IPS-NIHi7 (cell line): ENCODE measurements around the gene TSPAN32.

Experiments
- DNase-seq: peaks from one replicate; pipeline ENCODE4 v3.0.0; 2012; ENCODE audit warnings: mixed read lengths; ENCODE audit errors: extremely low spot score

The TSPAN32 gene

GRCh38 chr11:2303627-2304505, 2.1 kb downstream of the TSPAN32 start:
- no peak for DNase-seq

- no peak for DNase-seq
Measured at GRCh38 chr11:2304506-2305139, 2.8 kb downstream of the TSPAN32 start.

GRCh38 chr11:2305140-2305778, 3.4 kb downstream of the TSPAN32 start:
- DNase-seq: peak; percentile 86

- DNase-seq: no peak
Measured at GRCh38 chr11:2305788-2306451, 4.1 kb downstream of the TSPAN32 start.

GRCh38 chr11:2306452-2306823, 4.6 kb downstream of the TSPAN32 start:
- DNase-seq: no peak

GRCh38 chr11:2306877-2307500, 5.2 kb downstream of the TSPAN32 start:
- DNase-seq: no peak

GRCh38 chr11:2307501-2308331, 5.9 kb downstream of the TSPAN32 start:
- no peak for DNase-seq

GRCh38 chr11:2308713-2309112, 6.9 kb downstream of the TSPAN32 start:
- no peak for DNase-seq

GRCh38 chr11:2309251-2310072, 7.6 kb downstream of the TSPAN32 start:
- DNase-seq: no peak

- DNase-seq: no peak
Measured at GRCh38 chr11:2310073-2310785, 8.4 kb downstream of the TSPAN32 start.

GRCh38 chr11:2310786-2311352, 9.1 kb downstream of the TSPAN32 start:
- no peak for DNase-seq

GRCh38 chr11:2311353-2312133, 9.7 kb downstream of the TSPAN32 start:
- DNase-seq: no peak

- peak; percentile 48 for DNase-seq
Measured at GRCh38 chr11:2312232-2313042, 10.6 kb downstream of the TSPAN32 start.

GRCh38 chr11:2313051-2313951, 11.5 kb downstream of the TSPAN32 start:
- no peak for DNase-seq

GRCh38 chr11:2314136-2314524, 12.3 kb downstream of the TSPAN32 start:
- no peak for DNase-seq
